Activated gamma-delta T cell (primary cell): Measurements from ENCODE around the gene LRP1B.

Experiments
- DNase-seq: peaks from one replicate; lab custom pipeline; 2025; lab: John Stamatoyannopoulos, UW

The LRP1B gene

DNA sequence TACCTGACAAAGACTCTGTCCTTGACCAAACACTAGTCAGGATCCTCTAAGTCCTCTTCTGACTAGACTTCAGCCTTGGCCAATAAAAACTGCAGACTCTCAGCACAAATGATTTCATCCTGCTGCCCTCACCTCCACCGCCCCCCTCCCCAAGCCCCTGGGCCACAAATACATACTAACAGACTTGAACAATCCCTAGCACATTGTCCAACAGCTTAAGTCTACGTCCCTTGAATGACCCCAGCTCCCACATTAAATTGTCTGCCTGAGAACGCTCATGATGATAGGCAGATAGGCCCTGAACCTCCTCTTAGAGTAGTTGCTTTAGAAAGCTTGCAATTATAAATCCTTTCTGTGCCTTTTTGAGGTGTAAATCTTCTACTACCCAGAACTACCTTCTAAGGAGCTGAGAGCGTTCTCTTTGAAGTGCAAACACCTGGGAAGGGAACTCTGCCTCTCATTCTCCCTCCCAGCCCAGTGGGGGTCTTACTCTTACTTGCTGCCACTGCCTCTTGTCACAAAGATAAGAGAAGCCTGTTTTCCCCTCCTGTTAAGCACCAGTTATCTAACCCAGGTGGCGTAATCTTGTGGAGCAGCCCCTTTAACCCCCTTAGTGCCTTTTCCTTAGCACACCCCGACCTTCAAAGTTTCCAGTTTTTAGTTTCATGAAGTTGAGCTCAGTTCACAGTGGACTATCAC is 1225.6 kb downstream of the LRP1B start:
- DNase-seq: no peak

GRCh38 chr2:140895378-140895777 is 1235.4 kb downstream of the LRP1B start:
- DNase-seq: no peak

- DNase-seq: no peak
Observed at GRCh38 chr2:140893685-140894084, 1237.1 kb downstream of the LRP1B start.

DNA sequence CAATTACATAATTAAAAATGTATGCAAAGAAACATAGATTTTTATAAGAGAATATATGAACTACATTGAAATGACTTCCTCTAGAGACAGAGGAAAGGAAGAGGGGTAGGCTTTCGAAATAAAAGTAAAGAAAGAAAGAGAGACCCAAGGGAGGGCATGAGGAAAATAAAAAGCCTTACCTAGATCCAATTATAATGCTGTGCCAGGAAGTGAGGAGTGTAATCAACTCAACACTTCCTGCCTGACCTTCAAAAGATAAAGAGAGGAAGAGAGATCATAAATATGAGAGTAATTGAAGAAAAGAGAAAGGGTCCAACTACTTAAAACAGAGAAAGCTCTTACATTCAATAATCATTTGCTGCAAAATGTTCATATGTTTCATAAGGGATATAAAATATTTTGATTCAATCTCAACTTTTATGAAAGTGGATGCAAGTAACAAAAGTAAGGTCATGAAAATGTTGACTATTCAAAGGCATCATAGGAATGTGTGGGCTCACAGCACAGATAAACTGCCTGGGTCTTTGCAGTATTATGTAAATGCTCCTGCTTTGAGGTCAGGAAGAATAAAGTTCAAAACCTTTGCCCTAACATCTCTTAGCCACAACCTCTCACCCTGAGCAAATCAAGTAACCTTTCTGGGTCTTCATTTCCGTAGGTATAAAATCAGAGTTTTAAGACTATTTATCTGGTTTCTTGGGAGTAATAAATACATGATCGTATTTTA is 1237.7 kb downstream of the LRP1B start:
- no peak for DNase-seq

DNA sequence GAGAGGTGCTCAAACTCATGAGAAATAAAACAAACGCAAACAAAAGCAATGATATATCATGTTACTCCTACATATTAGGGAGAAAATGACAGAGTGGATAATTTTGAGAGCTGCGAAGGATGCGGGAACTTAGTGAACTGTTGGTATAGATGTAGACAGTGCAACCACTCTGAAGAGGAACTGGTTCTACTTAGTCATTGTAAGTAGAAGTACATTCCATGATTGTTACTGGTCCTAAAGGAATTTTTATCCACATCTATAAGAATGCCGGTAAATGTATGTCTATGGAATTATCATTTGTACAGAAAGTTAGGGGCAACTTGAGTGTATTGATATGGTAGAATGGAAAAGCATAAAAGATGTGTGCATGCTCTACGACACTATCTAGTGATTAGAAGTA is 1238.4 kb downstream of the LRP1B start:
- DNase-seq: no peak

- DNase-seq: no peak
Observed at GRCh38 chr2:140891614-140892212, 1239.1 kb downstream of the LRP1B start.

DNA sequence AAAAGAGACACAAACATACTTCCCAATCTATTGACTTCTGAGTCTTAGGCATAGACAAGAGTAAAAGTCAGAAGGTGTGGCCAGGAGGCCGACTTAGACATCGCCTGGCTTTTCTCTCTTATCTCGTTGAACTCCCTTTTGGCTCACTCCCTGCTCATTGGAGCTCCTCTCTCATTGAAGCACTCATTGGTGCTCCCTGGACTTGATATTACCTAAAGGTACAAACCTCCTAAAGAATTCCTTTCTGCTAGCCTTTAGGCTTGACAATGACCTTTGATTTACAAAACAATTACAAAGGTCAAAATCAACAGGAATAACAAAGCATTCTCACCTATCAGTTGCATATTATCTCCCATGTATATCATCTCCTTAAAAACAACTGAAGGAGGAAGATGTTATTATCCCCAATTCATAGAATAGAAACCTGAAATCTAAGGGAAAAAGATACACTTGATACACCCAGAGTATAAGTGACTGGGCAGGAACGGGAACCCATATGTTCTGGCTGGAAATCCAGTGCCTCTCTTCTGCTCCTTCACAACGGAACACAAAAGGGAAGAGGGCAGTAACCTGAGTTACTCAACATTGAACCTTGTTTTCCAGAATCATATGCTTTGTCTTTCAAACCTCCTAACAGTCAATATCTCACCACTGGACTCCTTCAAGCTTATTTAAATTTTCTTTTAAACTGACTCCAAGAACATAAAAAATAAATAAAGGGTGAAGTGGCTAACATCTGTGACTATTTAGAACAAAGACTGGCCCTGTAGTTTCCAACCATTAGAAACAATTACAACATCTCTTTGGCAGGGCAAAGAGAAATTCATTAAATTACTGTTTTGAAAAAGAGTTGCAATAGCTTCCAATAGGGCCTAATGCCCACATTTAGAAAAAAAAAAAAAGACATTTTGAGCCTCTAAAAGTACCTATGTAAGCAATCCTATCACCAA is 1247.9 kb downstream of the LRP1B start:
- no peak for DNase-seq

DNA sequence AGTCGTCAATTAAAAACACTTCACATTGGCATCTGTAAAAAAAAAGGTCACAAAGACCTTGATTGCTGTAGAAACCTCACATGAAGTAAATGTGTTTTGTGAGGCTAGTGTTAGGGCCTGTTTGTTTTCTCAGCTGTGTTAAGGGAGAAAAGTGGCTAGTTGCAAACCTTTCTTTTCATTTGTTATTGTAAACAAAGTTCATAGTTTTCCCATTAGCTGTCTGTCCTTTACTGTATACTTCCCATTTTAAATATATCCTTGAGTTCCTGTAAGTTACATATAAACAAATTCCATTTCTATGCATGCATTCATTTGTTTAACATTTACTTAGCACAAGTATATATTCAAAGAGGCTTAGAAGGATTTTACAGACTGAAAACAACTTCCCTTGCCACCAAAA is 1250.2 kb downstream of the LRP1B start:
- DNase-seq: no peak

DNA sequence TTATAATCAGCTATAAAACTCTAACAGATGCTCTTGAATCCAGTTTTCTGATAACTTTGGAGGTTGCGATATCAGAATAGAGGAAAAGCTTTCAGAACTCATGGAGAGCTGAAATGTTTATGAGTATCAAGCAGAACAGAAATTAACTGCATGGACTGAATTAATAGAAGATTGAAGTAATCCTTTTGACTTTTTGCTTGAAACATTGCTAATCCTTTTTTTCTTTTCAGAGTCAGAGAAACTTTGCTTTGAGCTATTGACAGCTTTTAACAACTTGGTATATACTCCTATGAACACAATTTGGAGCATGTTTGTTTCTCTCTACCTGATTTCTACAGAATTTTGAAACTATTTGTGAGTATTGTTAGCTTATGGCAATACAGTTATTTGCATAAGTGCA is 1254.8 kb downstream of the LRP1B start:
- DNase-seq: no peak

GRCh38 chr2:140873915-140874531 is 1256.8 kb downstream of the LRP1B start:
- DNase-seq: no peak

DNA sequence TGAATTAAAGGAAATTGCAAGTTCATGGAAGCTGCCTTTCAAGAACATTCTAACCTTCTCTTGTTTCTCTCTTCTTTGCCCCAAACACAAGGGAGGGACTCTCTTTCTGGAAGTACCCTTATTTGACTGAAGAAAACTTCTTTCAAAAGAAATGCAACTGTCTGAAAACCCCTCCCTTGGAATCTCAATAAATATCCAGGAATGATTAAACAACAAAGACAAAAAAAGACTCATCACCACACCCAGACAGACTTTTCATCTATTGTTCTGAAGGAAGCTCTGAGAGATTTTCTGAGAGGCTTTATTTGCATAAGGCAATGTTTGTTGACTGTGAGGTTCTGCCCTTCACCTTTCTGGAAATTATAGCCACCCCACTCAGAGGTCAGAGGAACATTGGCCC is 1260.9 kb downstream of the LRP1B start:
- no peak for DNase-seq

GRCh38 chr2:140869107-140869506 is 1261.7 kb downstream of the LRP1B start:
- DNase-seq: no peak

DNA sequence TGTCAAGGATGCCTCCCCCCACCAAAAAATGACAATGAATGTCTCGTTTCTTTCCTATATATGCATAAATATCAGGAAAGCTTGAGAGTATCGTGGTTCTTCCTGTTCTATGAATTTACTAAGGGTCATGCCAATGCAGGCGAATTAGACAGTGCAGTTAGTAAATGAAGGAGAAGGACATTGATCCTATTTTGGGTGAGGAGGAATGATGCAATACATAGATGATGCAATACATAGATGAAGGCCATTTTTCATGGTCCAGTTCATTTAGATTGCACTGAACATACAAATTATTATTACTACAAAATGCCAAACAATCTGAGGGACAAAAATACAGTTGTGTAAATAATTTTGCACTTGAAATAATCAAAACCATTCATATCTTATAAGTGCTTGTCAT is 1265.0 kb downstream of the LRP1B start:
- DNase-seq: no peak

- no peak for DNase-seq
Observed at GRCh38 chr2:140863713-140864112, 1267.1 kb downstream of the LRP1B start.

DNA sequence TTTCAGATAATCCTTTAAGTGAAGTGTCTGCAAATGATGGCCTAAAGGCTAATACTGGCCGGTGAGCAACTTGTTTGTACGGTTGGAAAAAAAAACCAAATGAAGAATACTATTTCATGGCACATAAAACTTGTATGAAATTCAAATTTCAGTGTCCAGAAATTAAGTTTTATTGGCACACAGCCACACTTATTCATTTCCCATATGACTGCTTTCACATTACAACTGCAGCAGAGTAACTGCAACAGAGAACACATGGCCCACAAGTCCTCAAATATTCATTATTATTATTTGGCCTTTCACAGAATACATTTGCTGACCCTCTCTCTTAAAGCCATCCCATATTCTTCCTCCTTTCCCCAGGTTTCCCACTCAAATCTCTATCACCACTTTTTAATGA is 1268.6 kb downstream of the LRP1B start:
- DNase-seq: no peak

GRCh38 chr2:140861666-140862065 is 1269.2 kb downstream of the LRP1B start:
- no peak for DNase-seq

DNA sequence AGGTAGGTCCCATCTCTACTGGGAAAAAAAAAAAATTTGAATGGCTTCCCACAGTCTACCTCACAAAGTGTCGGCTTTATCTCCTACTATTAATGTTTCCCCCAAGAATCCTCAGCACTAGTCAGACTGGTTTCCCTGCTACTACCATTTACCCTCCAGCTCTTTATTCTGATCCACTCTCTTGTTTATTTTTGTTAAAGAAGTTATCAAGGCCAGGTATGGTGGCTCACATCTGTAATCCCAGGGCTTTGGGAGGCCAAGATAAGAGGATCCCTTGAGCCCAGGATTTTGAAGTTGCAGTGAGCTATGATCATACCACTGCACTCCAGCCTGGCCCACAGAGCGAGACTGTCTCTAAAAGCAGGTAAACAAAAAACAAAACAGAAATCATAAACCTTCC is 1275.3 kb downstream of the LRP1B start:
- no peak for DNase-seq

GRCh38 chr2:140851258-140851981 is 1279.4 kb downstream of the LRP1B start:
- no peak for DNase-seq

- no peak for DNase-seq
Observed at GRCh38 chr2:140843186-140843585, 1287.6 kb downstream of the LRP1B start.

DNA sequence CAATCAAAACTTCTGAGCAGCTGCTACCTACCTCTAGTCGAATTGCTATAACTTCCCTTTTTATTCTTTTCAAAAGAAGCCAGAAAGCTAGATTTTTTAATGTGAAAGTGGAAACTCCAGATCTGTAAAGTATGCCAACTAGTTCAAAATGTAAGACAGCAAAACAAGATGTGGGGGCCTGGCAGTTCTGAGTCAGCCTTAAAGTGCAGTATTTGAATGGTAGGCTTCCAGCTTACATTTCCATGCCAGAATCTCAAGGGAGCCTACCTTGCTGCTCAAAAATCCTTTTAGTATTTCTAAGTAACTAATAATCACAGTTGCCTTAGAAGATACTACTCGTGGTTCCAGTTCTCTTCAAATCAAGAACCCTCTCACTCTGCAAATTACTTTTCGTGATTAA is 1288.7 kb downstream of the LRP1B start:
- no peak for DNase-seq

DNA sequence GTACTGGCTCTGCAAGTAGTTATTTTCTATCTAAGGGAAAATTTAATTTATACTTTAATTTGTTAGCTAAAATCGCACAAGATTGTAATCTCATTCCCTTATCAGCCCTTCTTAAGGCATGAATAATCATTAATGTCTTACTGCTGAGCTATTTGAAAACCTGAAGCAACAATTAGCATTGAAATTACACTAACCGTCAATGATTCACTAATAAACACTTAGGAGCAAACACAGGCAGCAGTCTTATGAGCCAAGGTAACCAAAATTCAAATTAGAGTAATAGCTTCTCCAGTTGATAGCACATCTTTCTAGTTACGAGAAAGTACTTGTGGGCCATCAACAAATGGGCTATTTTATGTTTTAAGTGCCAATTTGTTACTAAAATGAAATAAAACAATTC is 1289.7 kb downstream of the LRP1B start:
- DNase-seq: no peak
